ENCODE measurements around the gene DBF4B.

- TF ChIP-seq CHCHD3 (CRISPR knock-in tag; IDR thresholded peaks at IDR 0.05) (no peak), ZBTB40 (IDR thresholded peaks at IDR 0.05) (no peak), ZBTB40 (CRISPR knock-in tag; IDR thresholded peaks at IDR 0.05) (no peak)
Observed at GRCh38 chr17:44707755-44708400, 587 bp upstream of the DBF4B start.

Data from HepG2 (cell line).